ENCODE measurements around the gene FCER1G. TPM values are rescaled to one million over a fixed set of nuclear protein-coding genes. Genes with fewer than 3 reads are reported as not detected.

The FCER1G gene
- total and polyA plus RNA-seq, 2 donors (not counting 3 experiments of a cell fraction or from before 2014, with no cell fraction given), result 1.1 to 1.6 TPM

DNA sequence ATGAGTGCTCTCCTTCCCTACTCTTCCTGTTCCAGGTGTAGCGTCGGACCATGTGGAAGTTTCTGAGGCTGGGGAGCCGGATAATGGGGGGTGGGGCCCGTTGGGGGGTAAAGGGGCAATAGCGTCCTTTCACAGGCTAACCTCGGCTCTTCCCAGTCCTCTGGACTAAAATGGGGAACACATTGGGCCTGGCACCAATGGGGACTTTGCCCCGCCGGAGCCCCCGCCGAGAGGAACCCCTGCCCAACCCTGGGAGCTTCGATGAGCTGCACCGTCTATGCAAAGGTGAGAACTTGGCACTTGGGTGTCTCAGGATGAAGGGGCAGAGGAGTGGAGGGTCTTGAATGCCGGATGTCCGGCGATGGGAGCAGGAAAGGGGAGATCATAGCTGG is 11.2 kb downstream of the FCER1G start:
- H3K9me3 ChIP-seq (replicated peaks; ENCODE audit: control insufficient read depth, insufficient read depth, low read length), result no peaks in the 10 kb centered on the region
- peak overlapping the region; percentile 31 for H3K27ac ChIP-seq (ENCODE audit: insufficient read depth, low read depth, low read length)
- DNase-seq (ENCODE audit: low read depth, low spot score) (no peak), FAIRE-seq (no peak)
- H3K27me3 ChIP-seq (ENCODE audit: control insufficient read depth in 2 of 2, insufficient read depth in 2 of 2, low read length in 2 of 2), result no peaks in the 10 kb centered on the region
- peak overlapping the region; percentile 80 for H3K4me2 ChIP-seq (ENCODE audit: insufficient read depth, low read length)
- ChIA-PET CTCF (interaction anchor here (0.7 to 6.9 kb wide), 26 partner anchors 10 to 261 kb away, joined by 3 to 156 read pairs (median 11); partner anchors contain the start of genes ADAMTS4, B4GALT3, CFAP126 and FCER1G), POLR2A (interaction anchor here (0.6 to 1.4 kb wide), 4 partner anchors 13 to 88 kb away, joined by 3 to 15 read pairs (median 6); partner anchors contain the start of genes NDUFS2 and PPOX)
- no peaks in the 10 kb centered on the region for H3K79me2 ChIP-seq (ENCODE audit: control insufficient read depth, insufficient read depth, low read length)
- BruUV-seq (replicated peaks), result no TSS peak
- peak overlapping the region; percentile 71 for H3K9ac ChIP-seq (replicated peaks; ENCODE audit: extremely low read depth, insufficient read depth, low read length)
- peaks cover 10% of the 10 kb centered on the region in 2 experiments for H3K36me3 ChIP-seq (ENCODE audit: control insufficient read depth in 2 of 2, extremely low read depth in 1 of 2, insufficient read depth in 2 of 2, low read length in 2 of 2)
- dilution Hi-C loops (cut with MboI; ENCODE audit: extremely low pct_ligation_motif_present, low sequenced_read_pairs), result no loop called here
- no peaks in the 10 kb centered on the region for H3K9me1 ChIP-seq (replicated peaks; ENCODE audit: control insufficient read depth, extremely low read depth, insufficient read depth, low read length)
- intact Hi-C loops (cut with micrococcal nuclease), result no loop called here
- H3K4me3 ChIP-seq (replicated peaks in 1 of 3; ENCODE audit: insufficient read depth in 1 of 3, low read depth in 1 of 3, low read length in 3 of 3), result peak overlapping the region; percentile 43 to 83 (median 59)
- H2AFZ ChIP-seq (ENCODE audit: low read depth, low read length), result peak overlapping the region; percentile 79
- TF ChIP-seq EZH2 (IDR thresholded peaks at IDR 0.05; ENCODE audit: borderline replicate concordance, low read depth, low read length, severe bottlenecking) (no peak), FOS (IDR thresholded peaks at IDR 0.05; ENCODE audit: borderline replicate concordance, insufficient read depth, low read length) (no peak), JUN (IDR thresholded peaks at IDR 0.05; ENCODE audit: borderline replicate concordance, insufficient read depth, insufficient read length, low read depth) (no peak), MYC (IDR thresholded peaks at IDR 0.05; ENCODE audit: low read depth, low read length) (no peak), GATA2 (IDR thresholded peaks at IDR 0.05; ENCODE audit: insufficient read depth, insufficient read length, low read depth, low read length) (no peak), CTCF (IDR thresholded peaks at IDR 0.05; ENCODE audit: extremely low read depth in 1 of 2, insufficient read depth in 1 of 2, low read depth in 1 of 2, low read length in 2 of 2) (no peak), POLR2A (IDR thresholded peaks at IDR 0.05; ENCODE audit: low read depth, low read length) (no peak), POLR2AphosphoS5 (IDR thresholded peaks at IDR 0.05; ENCODE audit: insufficient read depth, low read depth, low read length) (no peak)
- TF ChIP-seq, protein P1, sequence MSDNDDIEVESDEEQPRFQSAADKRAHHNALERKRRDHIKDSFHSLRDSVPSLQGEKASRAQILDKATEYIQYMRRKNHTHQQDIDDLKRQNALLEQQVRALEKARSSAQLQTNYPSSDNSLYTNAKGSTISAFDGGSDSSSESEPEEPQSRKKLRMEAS (IDR thresholded peaks at IDR 0.05; ENCODE audit: insufficient read depth, insufficient read length), result no peak
- no peaks in the 10 kb centered on the region for H4K20me1 ChIP-seq (replicated peaks; ENCODE audit: control insufficient read depth, extremely low read depth, insufficient read depth, low read length)
- H3K4me1 ChIP-seq (ENCODE audit: control insufficient read depth, extremely low read depth, insufficient read depth, low read length), result peaks cover 18% of the 10 kb centered on the region

Measured in endothelial cell of umbilical vein (primary cell).